Endothelial cell of umbilical vein (primary cell): ENCODE measurements around the gene ITSN1. TPM values are rescaled to one million over a fixed set of nuclear protein-coding genes. Genes with fewer than 3 reads are reported as not detected.

Experiments
- BruUV-seq: library from RNA; stranded (reverse); fragments of 400-500 nt; replicated peaks from 2 replicates; lab custom pipeline; 2021; lab: Mats Ljungman, UMichigan
- CTCF ChIA-PET: fragments of 300-600, 350-600 bp; sonication (Branson Sonifier 250); formaldehyde crosslinking; loops from one replicate; lab custom pipeline; 2021; ENCODE audit warnings: antibody characterized with exemption, inconsistent platforms; lab: Charles Lee
- POLR2A ChIA-PET: fragments of 300-600, 350-600 bp; sonication (Branson Sonifier 250); formaldehyde crosslinking; loops from one replicate; lab custom pipeline; 2021; ENCODE audit warnings: antibody characterized with exemption, inconsistent platforms; lab: Charles Lee
- DNase-seq: peaks from one replicate; pipeline ENCODE4 v3.0.0-alpha.2; 2011; ENCODE audit warnings: low read depth, low spot score
- FAIRE-seq: peaks from 2 replicates; lab custom pipeline; 2011; peaks lifted over from hg19 to GRCh38; lab: Jason Lieb, UNC
- H2AFZ ChIP-seq: 2 replicates; pipeline ENCODE4 v1.6.0; 2012; ENCODE audit warnings: low read depth, low read length, control low read depth, inconsistent platforms
- H3K27ac ChIP-seq: 2 replicates; pipeline ENCODE4 v1.5.1; 2011; ENCODE audit warnings: low read depth, mild to moderate bottlenecking, control low read depth, low read length, moderate library complexity; ENCODE audit not compliant: insufficient read depth
- H3K27me3 ChIP-seq, 2 experiments: 2 replicates each; pipeline versions ENCODE4 v1.6.0 to v1.6.1; 2011; ENCODE audit warnings: low read length in 2 of 2, mixed read lengths in 1 of 2; ENCODE audit not compliant: control insufficient read depth in 2 of 2, insufficient read depth in 2 of 2
- H3K36me3 ChIP-seq, 2 experiments: 2 replicates in 1 of 2; 3 replicates in 1 of 2; pipeline ENCODE4 v1.5.1; 2011; ENCODE audit warnings: low read length in 2 of 2, mild to moderate bottlenecking in 1 of 2, moderate library complexity in 1 of 2; ENCODE audit not compliant: control insufficient read depth in 2 of 2, insufficient read depth in 2 of 2; ENCODE audit errors: extremely low read depth in 1 of 2
- H3K4me1 ChIP-seq: 3 replicates; pipeline ENCODE4 v1.5.1; 2011; ENCODE audit warnings: mild to moderate bottlenecking, low read length; ENCODE audit not compliant: control insufficient read depth, insufficient read depth; ENCODE audit errors: extremely low read depth
- H3K4me2 ChIP-seq: 2 replicates; pipeline ENCODE4 v1.6.1; 2011; ENCODE audit warnings: low read length, control low read depth, mixed read lengths; ENCODE audit not compliant: insufficient read depth
- H3K4me3 ChIP-seq, 3 experiments: fragments of 200-600 bp in 1 of 3; sonication (generic), shearing (Covaris generic) in 1 of 3; replicated peaks in 1 of 3; 2 replicates each; pipeline ENCODE4 v1.5.1; 2011 to 2016; ENCODE audit warnings: control low read depth in 3 of 3, low read length in 3 of 3, mild to moderate bottlenecking in 2 of 3, inconsistent platforms in 1 of 3, low read depth in 1 of 3, moderate library complexity in 1 of 3; ENCODE audit not compliant: insufficient read depth in 1 of 3
- H3K79me2 ChIP-seq: 2 replicates; pipeline ENCODE4 v1.6.0; 2012; ENCODE audit warnings: low read length, inconsistent platforms; ENCODE audit not compliant: control insufficient read depth, insufficient read depth
- H3K9ac ChIP-seq: replicated peaks from 2 replicates; pipeline ENCODE3; 2011; ENCODE audit warnings: low read length, control low read depth; ENCODE audit not compliant: insufficient read depth; ENCODE audit errors: extremely low read depth
- H3K9me1 ChIP-seq: replicated peaks from 3 replicates; pipeline ENCODE4 v1.6.0; 2011; ENCODE audit warnings: mild to moderate bottlenecking, low read length; ENCODE audit not compliant: control insufficient read depth, insufficient read depth; ENCODE audit errors: extremely low read depth
- H3K9me3 ChIP-seq: replicated peaks from 2 replicates; pipeline ENCODE4 v1.5.1; 2012; ENCODE audit warnings: low read length, inconsistent platforms; ENCODE audit not compliant: control insufficient read depth, insufficient read depth
- H4K20me1 ChIP-seq: replicated peaks from 2 replicates; pipeline ENCODE3; 2011; ENCODE audit warnings: mild to moderate bottlenecking, low read length; ENCODE audit not compliant: control insufficient read depth, insufficient read depth; ENCODE audit errors: extremely low read depth
- CTCF ChIP-seq, 2 donors: IDR thresholded peaks; 1 replicate in 1 of 2; 2 replicates in 1 of 2; pipeline ENCODE4 v1.5.1; 2011; ENCODE audit warnings: low read length in 2 of 2, mild to moderate bottlenecking in 2 of 2, moderate library complexity in 2 of 2, control low read depth in 1 of 2, inconsistent platforms in 1 of 2, low read depth in 1 of 2; ENCODE audit not compliant: insufficient read depth in 1 of 2; ENCODE audit errors: extremely low read depth in 1 of 2
- EZH2 ChIP-seq: IDR thresholded peaks from 2 replicates; pipeline ENCODE4 v1.6.1; 2012; ENCODE audit warnings: borderline replicate concordance, low read depth, mild to moderate bottlenecking, moderate library complexity, low read length, inconsistent platforms; ENCODE audit not compliant: severe bottlenecking
- FOS ChIP-seq: IDR thresholded peaks from 2 replicates; pipeline ENCODE4 v1.6.1; 2011; ENCODE audit warnings: mild to moderate bottlenecking, low read length, moderate library complexity, borderline replicate concordance; ENCODE audit not compliant: insufficient read depth
- GATA2 ChIP-seq: IDR thresholded peaks from 2 replicates; pipeline ENCODE4 v1.7.0; 2011; ENCODE audit warnings: low read depth, mild to moderate bottlenecking, moderate library complexity, mixed read lengths, low read length; ENCODE audit not compliant: insufficient read length, insufficient read depth
- JUN ChIP-seq: IDR thresholded peaks from 2 replicates; pipeline ENCODE4 v1.6.1; 2011; ENCODE audit warnings: borderline replicate concordance, low read depth; ENCODE audit not compliant: insufficient read length, insufficient read depth
- MAX ChIP-seq: IDR thresholded peaks from 2 replicates; pipeline ENCODE4 v1.6.1; 2011; ENCODE audit not compliant: insufficient read depth, insufficient read length
- MYC ChIP-seq: IDR thresholded peaks from one replicate; pipeline ENCODE4 v1.6.1; 2011; ENCODE audit warnings: mild to moderate bottlenecking, low read depth, low read length
- POLR2A ChIP-seq: IDR thresholded peaks from 2 replicates; pipeline ENCODE4 v1.6.1; 2012; ENCODE audit warnings: low read depth, mild to moderate bottlenecking, control low read depth, low read length
- POLR2AphosphoS5 ChIP-seq: IDR thresholded peaks from 2 replicates; pipeline ENCODE4 v1.6.1; 2012; ENCODE audit warnings: low read depth, mild to moderate bottlenecking, control low read depth, low read length, moderate library complexity; ENCODE audit not compliant: insufficient read depth
- dilution Hi-C: fragments of 300-500 bp; cut with MboI; formaldehyde crosslinking; loops from one replicate; pipeline ENCODE4 v1.15.0; 2019; ENCODE audit warnings: low sequenced_read_pairs; ENCODE audit not compliant: extremely low pct_ligation_motif_present
- intact Hi-C: fragments of 100-400 bp; cut with micrococcal nuclease; formaldehyde crosslinking; loops from one replicate; pipeline ENCODE4 v1.10.0; 2022
- polyA plus RNA-seq, 4 experiments: library from polyadenylated mRNA; depleted of rRNA in 3 of 4; stranded (reverse) in 3 of 4; unstranded in 1 of 4; fragments of >200 nt; gene quantifications; 2 replicates each; pipeline versions ENCODE4 v1.2.1 to v1.2.3, GENCODE V29; 2011 to 2012; ENCODE audit warnings: missing spikeins in 1 of 4
- total RNA-seq: library from RNA; stranded (reverse); gene quantifications from 2 replicates; pipeline ENCODE4 v1.2.3, GENCODE V29; 2021

ITSN1 gene
- total and polyA plus RNA-seq, 2 donors (not counting 3 experiments of a cell fraction or from before 2014, with no cell fraction given): 72.2 to 86.8 TPM

DNA sequence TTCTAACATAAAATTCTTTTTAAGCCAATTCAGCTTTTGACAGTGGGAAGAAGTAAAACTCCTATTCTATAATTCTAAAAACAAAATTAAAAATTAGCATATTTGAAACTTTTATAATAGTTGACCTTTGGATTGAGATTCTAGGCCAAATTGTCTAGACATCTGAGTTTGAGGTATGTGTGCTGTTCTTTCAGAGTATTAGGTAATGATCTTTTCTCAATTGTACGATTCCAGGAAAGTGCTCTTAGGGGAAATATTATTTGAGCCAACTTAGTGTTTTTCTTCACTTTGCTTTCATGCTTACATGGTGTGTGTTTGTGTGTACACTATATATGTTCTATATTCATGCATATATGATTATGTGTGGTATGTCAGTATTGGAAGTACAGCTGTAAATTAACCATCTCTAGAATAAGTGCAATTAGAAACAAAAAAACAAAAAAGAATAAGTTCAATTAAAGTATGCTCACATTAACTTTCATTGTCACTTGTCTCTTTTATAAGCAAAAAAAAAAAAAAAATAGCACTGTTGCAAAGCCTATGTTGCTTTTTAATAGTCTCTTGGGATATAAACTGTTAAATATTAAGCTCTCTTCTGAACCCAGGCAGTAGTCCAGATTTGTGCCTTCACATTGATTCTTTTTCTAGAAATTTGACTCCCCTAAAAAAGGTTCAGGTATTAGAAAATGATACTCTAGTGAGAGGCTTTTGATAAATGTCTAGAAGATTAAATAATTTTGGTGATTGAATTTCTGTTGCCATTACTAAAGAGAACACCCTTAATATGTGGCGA is 141.1 kb downstream of the ITSN1 start:
- TF ChIP-seq MYC: no peak
- TF ChIP-seq POLR2AphosphoS5: no peak
- TF ChIP-seq GATA2: no peak
- no peak for TF ChIP-seq JUN
- TF ChIP-seq EZH2: no peak
- TF ChIP-seq MAX: no peak
- no peak for TF ChIP-seq POLR2A
- TF ChIP-seq FOS: no peak
- TF ChIP-seq CTCF (IDR thresholded peaks at IDR 0.05; ENCODE audit: extremely low read depth in 1 of 2, insufficient read depth in 1 of 2, low read depth in 1 of 2, low read length in 2 of 2): no peak
- dilution Hi-C loops: no loop called here
- Histone ChIP-seq H3K27ac (no peak overlapping the region), H3K9me3 (no peaks in the 10 kb centered on the region), H3K79me2 (no peaks in the 10 kb centered on the region), H4K20me1 (no peaks in the 10 kb centered on the region), H3K9ac (no peak overlapping the region), H3K4me1 (no peaks in the 10 kb centered on the region), H3K4me2 (no peak overlapping the region), H3K36me3 (peaks cover 4 to 11% of the 10 kb centered on the region in 2 experiments), H2AFZ (no peak overlapping the region), H3K4me3 (no peak overlapping the region), H3K27me3 (no peaks in the 10 kb centered on the region), H3K9me1 (no peaks in the 10 kb centered on the region)
- BruUV-seq: no TSS peak
- POLR2A ChIA-PET: no interaction called here
- intact Hi-C loops: no loop called here
- peak; percentile 47 for FAIRE-seq
- DNase-seq: no peak
- CTCF ChIA-PET: interaction anchor here (1.8 kb wide), 1 partner anchor 178 kb away, joined by 4 read pairs; no protein-coding TSS in a partner anchor
